Measurements from ENCODE around the gene CCDC102B.

The CCDC102B gene

GRCh38 chr18:68843473-68844089, 45.7 kb downstream of the CCDC102B start:
- H3K27ac ChIP-seq (ENCODE audit: low read depth in 2 of 2, low read length in 2 of 2), result no peak overlapping the region
- H3K9me3 ChIP-seq (ENCODE audit: control insufficient read depth in 2 of 2, low read length in 2 of 2), result no peaks in the 10 kb centered on the region
- H3K27me3 ChIP-seq (ENCODE audit: control insufficient read depth in 2 of 2, insufficient read depth in 2 of 2, low read length in 2 of 2), result no peaks in the 10 kb centered on the region
- H3K36me3 ChIP-seq (ENCODE audit: control insufficient read depth in 2 of 2, insufficient read depth in 2 of 2, low read length in 2 of 2), result no peaks in the 10 kb centered on the region
- no peak overlapping the region for H3K4me3 ChIP-seq (ENCODE audit: low read length in 2 of 2)
- H3K4me1 ChIP-seq (ENCODE audit: control insufficient read depth in 2 of 2, insufficient read depth in 2 of 2, low read length in 2 of 2), result no peaks in the 10 kb centered on the region
- no peak overlapping the region for H3K9ac ChIP-seq (ENCODE audit: low read depth in 1 of 2, low read length in 2 of 2)

GRCh38 chr18:68847219-68847837, 49.4 kb downstream of the CCDC102B start:
- H3K27ac ChIP-seq (ENCODE audit: low read depth in 2 of 2, low read length in 2 of 2), result no peak overlapping the region
- no peak overlapping the region for H3K4me3 ChIP-seq (ENCODE audit: low read length in 2 of 2)
- H3K9ac ChIP-seq (ENCODE audit: low read depth in 1 of 2, low read length in 2 of 2), result no peak overlapping the region
- no peaks in the 10 kb centered on the region for H3K36me3 ChIP-seq (ENCODE audit: control insufficient read depth in 2 of 2, insufficient read depth in 2 of 2, low read length in 2 of 2)
- H3K9me3 ChIP-seq (ENCODE audit: control insufficient read depth in 2 of 2, low read length in 2 of 2), result no peaks in the 10 kb centered on the region
- no peaks in the 10 kb centered on the region for H3K4me1 ChIP-seq (ENCODE audit: control insufficient read depth in 2 of 2, insufficient read depth in 2 of 2, low read length in 2 of 2)
- H3K27me3 ChIP-seq (ENCODE audit: control insufficient read depth in 2 of 2, insufficient read depth in 2 of 2, low read length in 2 of 2), result no peaks in the 10 kb centered on the region

- Histone ChIP-seq H3K36me3 (ENCODE audit: control insufficient read depth in 2 of 2, insufficient read depth in 2 of 2, low read length in 2 of 2) (no peaks in the 10 kb centered on the region), H3K27ac (ENCODE audit: low read depth in 2 of 2, low read length in 2 of 2) (no peak overlapping the region), H3K27me3 (ENCODE audit: control insufficient read depth in 2 of 2, insufficient read depth in 2 of 2, low read length in 2 of 2) (no peaks in the 10 kb centered on the region), H3K9ac (ENCODE audit: low read depth in 1 of 2, low read length in 2 of 2) (no peak overlapping the region), H3K9me3 (ENCODE audit: control insufficient read depth in 2 of 2, low read length in 2 of 2) (no peaks in the 10 kb centered on the region), H3K4me1 (ENCODE audit: control insufficient read depth in 2 of 2, insufficient read depth in 2 of 2, low read length in 2 of 2) (no peaks in the 10 kb centered on the region), H3K4me3 (ENCODE audit: low read length in 2 of 2) (no peak overlapping the region)
Measured at GRCh38 chr18:68848242-68848641, 50.4 kb downstream of the CCDC102B start.

GRCh38 chr18:68854786-68855391, 57.0 kb downstream of the CCDC102B start:
- Histone ChIP-seq H3K4me3 (ENCODE audit: low read length in 2 of 2) (no peak overlapping the region), H3K27me3 (ENCODE audit: control insufficient read depth in 2 of 2, insufficient read depth in 2 of 2, low read length in 2 of 2) (no peaks in the 10 kb centered on the region), H3K9ac (ENCODE audit: low read depth in 1 of 2, low read length in 2 of 2) (no peak overlapping the region), H3K4me1 (ENCODE audit: control insufficient read depth in 2 of 2, insufficient read depth in 2 of 2, low read length in 2 of 2) (no peaks in the 10 kb centered on the region), H3K27ac (ENCODE audit: low read depth in 2 of 2, low read length in 2 of 2) (no peak overlapping the region), H3K36me3 (ENCODE audit: control insufficient read depth in 2 of 2, insufficient read depth in 2 of 2, low read length in 2 of 2) (no peaks in the 10 kb centered on the region), H3K9me3 (ENCODE audit: control insufficient read depth in 2 of 2, low read length in 2 of 2) (no peaks in the 10 kb centered on the region)

GRCh38 chr18:68855491-68855890, 57.6 kb downstream of the CCDC102B start:
- H3K4me1 ChIP-seq (ENCODE audit: control insufficient read depth in 2 of 2, insufficient read depth in 2 of 2, low read length in 2 of 2), result no peaks in the 10 kb centered on the region

GRCh38 chr18:68861365-68861764, 63.5 kb downstream of the CCDC102B start:
- Histone ChIP-seq H3K9me3 (ENCODE audit: control insufficient read depth in 2 of 2, low read length in 2 of 2) (no peaks in the 10 kb centered on the region), H3K27ac (ENCODE audit: low read depth in 2 of 2, low read length in 2 of 2) (no peak overlapping the region), H3K9ac (ENCODE audit: low read depth in 1 of 2, low read length in 2 of 2) (no peak overlapping the region), H3K36me3 (ENCODE audit: control insufficient read depth in 2 of 2, insufficient read depth in 2 of 2, low read length in 2 of 2) (no peaks in the 10 kb centered on the region), H3K4me3 (ENCODE audit: low read length in 2 of 2) (no peak overlapping the region), H3K4me1 (ENCODE audit: control insufficient read depth in 2 of 2, insufficient read depth in 2 of 2, low read length in 2 of 2) (no peaks in the 10 kb centered on the region), H3K27me3 (ENCODE audit: control insufficient read depth in 2 of 2, insufficient read depth in 2 of 2, low read length in 2 of 2) (no peaks in the 10 kb centered on the region)

More at GRCh38 chr18:68855491-68855890, 57.6 kb downstream of the CCDC102B start:
- Histone ChIP-seq H3K4me3 (ENCODE audit: low read length in 2 of 2) (no peak overlapping the region), H3K9me3 (ENCODE audit: control insufficient read depth in 2 of 2, low read length in 2 of 2) (no peaks in the 10 kb centered on the region), H3K27ac (ENCODE audit: low read depth in 2 of 2, low read length in 2 of 2) (no peak overlapping the region), H3K9ac (ENCODE audit: low read depth in 1 of 2, low read length in 2 of 2) (no peak overlapping the region), H3K27me3 (ENCODE audit: control insufficient read depth in 2 of 2, insufficient read depth in 2 of 2, low read length in 2 of 2) (no peaks in the 10 kb centered on the region), H3K36me3 (ENCODE audit: control insufficient read depth in 2 of 2, insufficient read depth in 2 of 2, low read length in 2 of 2) (no peaks in the 10 kb centered on the region)

GRCh38 chr18:68865021-68865420, 67.1 kb downstream of the CCDC102B start:
- H3K27me3 ChIP-seq (ENCODE audit: control insufficient read depth in 2 of 2, insufficient read depth in 2 of 2, low read length in 2 of 2), result no peaks in the 10 kb centered on the region
- H3K9me3 ChIP-seq (ENCODE audit: control insufficient read depth in 2 of 2, low read length in 2 of 2), result no peaks in the 10 kb centered on the region
- no peaks in the 10 kb centered on the region for H3K4me1 ChIP-seq (ENCODE audit: control insufficient read depth in 2 of 2, insufficient read depth in 2 of 2, low read length in 2 of 2)
- H3K27ac ChIP-seq (ENCODE audit: low read depth in 2 of 2, low read length in 2 of 2), result no peak overlapping the region
- no peak overlapping the region for H3K9ac ChIP-seq (ENCODE audit: low read depth in 1 of 2, low read length in 2 of 2)
- no peaks in the 10 kb centered on the region for H3K36me3 ChIP-seq (ENCODE audit: control insufficient read depth in 2 of 2, insufficient read depth in 2 of 2, low read length in 2 of 2)
- H3K4me3 ChIP-seq (ENCODE audit: low read length in 2 of 2), result no peak overlapping the region

- no peaks in the 10 kb centered on the region for H3K36me3 ChIP-seq (ENCODE audit: control insufficient read depth in 2 of 2, insufficient read depth in 2 of 2, low read length in 2 of 2)
- no peaks in the 10 kb centered on the region for H3K27me3 ChIP-seq (ENCODE audit: control insufficient read depth in 2 of 2, insufficient read depth in 2 of 2, low read length in 2 of 2)
- H3K4me1 ChIP-seq (ENCODE audit: control insufficient read depth in 2 of 2, insufficient read depth in 2 of 2, low read length in 2 of 2), result no peaks in the 10 kb centered on the region
- no peak overlapping the region for H3K27ac ChIP-seq (ENCODE audit: low read depth in 2 of 2, low read length in 2 of 2)
- H3K9me3 ChIP-seq (ENCODE audit: control insufficient read depth in 2 of 2, low read length in 2 of 2), result no peaks in the 10 kb centered on the region
- H3K9ac ChIP-seq (ENCODE audit: low read depth in 1 of 2, low read length in 2 of 2), result no peak overlapping the region
- no peak overlapping the region for H3K4me3 ChIP-seq (ENCODE audit: low read length in 2 of 2)
Measured at GRCh38 chr18:68865503-68865902, 67.6 kb downstream of the CCDC102B start.

- H3K36me3 ChIP-seq (ENCODE audit: control insufficient read depth in 2 of 2, insufficient read depth in 2 of 2, low read length in 2 of 2), result no peaks in the 10 kb centered on the region
- H3K9me3 ChIP-seq (ENCODE audit: control insufficient read depth in 2 of 2, low read length in 2 of 2), result no peaks in the 10 kb centered on the region
- no peaks in the 10 kb centered on the region for H3K4me1 ChIP-seq (ENCODE audit: control insufficient read depth in 2 of 2, insufficient read depth in 2 of 2, low read length in 2 of 2)
- H3K27me3 ChIP-seq (ENCODE audit: control insufficient read depth in 2 of 2, insufficient read depth in 2 of 2, low read length in 2 of 2), result no peaks in the 10 kb centered on the region
- no peak overlapping the region for H3K27ac ChIP-seq (ENCODE audit: low read depth in 2 of 2, low read length in 2 of 2)
- H3K9ac ChIP-seq (ENCODE audit: low read depth in 1 of 2, low read length in 2 of 2), result no peak overlapping the region
- no peak overlapping the region for H3K4me3 ChIP-seq (ENCODE audit: low read length in 2 of 2)
Measured at GRCh38 chr18:68873003-68873402, 75.1 kb downstream of the CCDC102B start.

- Histone ChIP-seq H3K27ac (ENCODE audit: low read depth in 2 of 2, low read length in 2 of 2) (no peak overlapping the region), H3K27me3 (ENCODE audit: control insufficient read depth in 2 of 2, insufficient read depth in 2 of 2, low read length in 2 of 2) (no peaks in the 10 kb centered on the region)
Measured at GRCh38 chr18:68874361-68874760, 76.5 kb downstream of the CCDC102B start.

More at GRCh38 chr18:68874361-68874760, 76.5 kb downstream of the CCDC102B start:
- Histone ChIP-seq H3K4me1 (ENCODE audit: control insufficient read depth in 2 of 2, insufficient read depth in 2 of 2, low read length in 2 of 2) (no peaks in the 10 kb centered on the region), H3K9ac (ENCODE audit: low read depth in 1 of 2, low read length in 2 of 2) (no peak overlapping the region), H3K36me3 (ENCODE audit: control insufficient read depth in 2 of 2, insufficient read depth in 2 of 2, low read length in 2 of 2) (no peaks in the 10 kb centered on the region), H3K9me3 (ENCODE audit: control insufficient read depth in 2 of 2, low read length in 2 of 2) (no peaks in the 10 kb centered on the region), H3K4me3 (ENCODE audit: low read length in 2 of 2) (no peak overlapping the region)
